Endothelial cell of umbilical vein (primary cell): Measurements from ENCODE around the gene RNGTT. TPM values are rescaled to one million over a fixed set of nuclear protein-coding genes. Genes with fewer than 3 reads are reported as not detected.

ENCODE experiments used
- BruUV-seq: library from RNA; stranded (reverse); fragments of 400-500 nt; replicated peaks from 2 replicates; lab custom pipeline; 2021; lab: Mats Ljungman, UMichigan
- CTCF ChIA-PET: fragments of 300-600, 350-600 bp; sonication (Branson Sonifier 250); formaldehyde crosslinking; loops from one replicate; lab custom pipeline; 2021; ENCODE audit warnings: antibody characterized with exemption, inconsistent platforms; lab: Charles Lee
- POLR2A ChIA-PET: fragments of 300-600, 350-600 bp; sonication (Branson Sonifier 250); formaldehyde crosslinking; loops from one replicate; lab custom pipeline; 2021; ENCODE audit warnings: antibody characterized with exemption, inconsistent platforms; lab: Charles Lee
- DNase-seq: peaks from one replicate; pipeline ENCODE4 v3.0.0-alpha.2; 2011; ENCODE audit warnings: low read depth, low spot score
- FAIRE-seq: peaks from 2 replicates; lab custom pipeline; 2011; peaks lifted over from hg19 to GRCh38; lab: Jason Lieb, UNC
- H2AFZ ChIP-seq: 2 replicates; pipeline ENCODE4 v1.6.0; 2012; ENCODE audit warnings: low read depth, low read length, control low read depth, inconsistent platforms
- H3K27ac ChIP-seq: 2 replicates; pipeline ENCODE4 v1.5.1; 2011; ENCODE audit warnings: low read depth, mild to moderate bottlenecking, control low read depth, low read length, moderate library complexity; ENCODE audit not compliant: insufficient read depth
- H3K27me3 ChIP-seq, 2 experiments: 2 replicates each; pipeline versions ENCODE4 v1.6.0 to v1.6.1; 2011; ENCODE audit warnings: low read length in 2 of 2, mixed read lengths in 1 of 2; ENCODE audit not compliant: control insufficient read depth in 2 of 2, insufficient read depth in 2 of 2
- H3K36me3 ChIP-seq, 2 experiments: 2 replicates in 1 of 2; 3 replicates in 1 of 2; pipeline ENCODE4 v1.5.1; 2011; ENCODE audit warnings: low read length in 2 of 2, mild to moderate bottlenecking in 1 of 2, moderate library complexity in 1 of 2; ENCODE audit not compliant: control insufficient read depth in 2 of 2, insufficient read depth in 2 of 2; ENCODE audit errors: extremely low read depth in 1 of 2
- H3K4me1 ChIP-seq: 3 replicates; pipeline ENCODE4 v1.5.1; 2011; ENCODE audit warnings: mild to moderate bottlenecking, low read length; ENCODE audit not compliant: control insufficient read depth, insufficient read depth; ENCODE audit errors: extremely low read depth
- H3K4me2 ChIP-seq: 2 replicates; pipeline ENCODE4 v1.6.1; 2011; ENCODE audit warnings: low read length, control low read depth, mixed read lengths; ENCODE audit not compliant: insufficient read depth
- H3K4me3 ChIP-seq, 3 experiments: fragments of 200-600 bp in 1 of 3; sonication (generic), shearing (Covaris generic) in 1 of 3; replicated peaks in 1 of 3; 2 replicates each; pipeline ENCODE4 v1.5.1; 2011 to 2016; ENCODE audit warnings: control low read depth in 3 of 3, low read length in 3 of 3, mild to moderate bottlenecking in 2 of 3, inconsistent platforms in 1 of 3, low read depth in 1 of 3, moderate library complexity in 1 of 3; ENCODE audit not compliant: insufficient read depth in 1 of 3
- H3K79me2 ChIP-seq: 2 replicates; pipeline ENCODE4 v1.6.0; 2012; ENCODE audit warnings: low read length, inconsistent platforms; ENCODE audit not compliant: control insufficient read depth, insufficient read depth
- H3K9ac ChIP-seq: replicated peaks from 2 replicates; pipeline ENCODE3; 2011; ENCODE audit warnings: low read length, control low read depth; ENCODE audit not compliant: insufficient read depth; ENCODE audit errors: extremely low read depth
- H3K9me1 ChIP-seq: replicated peaks from 3 replicates; pipeline ENCODE4 v1.6.0; 2011; ENCODE audit warnings: mild to moderate bottlenecking, low read length; ENCODE audit not compliant: control insufficient read depth, insufficient read depth; ENCODE audit errors: extremely low read depth
- H3K9me3 ChIP-seq: replicated peaks from 2 replicates; pipeline ENCODE4 v1.5.1; 2012; ENCODE audit warnings: low read length, inconsistent platforms; ENCODE audit not compliant: control insufficient read depth, insufficient read depth
- H4K20me1 ChIP-seq: replicated peaks from 2 replicates; pipeline ENCODE3; 2011; ENCODE audit warnings: mild to moderate bottlenecking, low read length; ENCODE audit not compliant: control insufficient read depth, insufficient read depth; ENCODE audit errors: extremely low read depth
- CTCF ChIP-seq, 2 donors: IDR thresholded peaks; 1 replicate in 1 of 2; 2 replicates in 1 of 2; pipeline ENCODE4 v1.5.1; 2011; ENCODE audit warnings: low read length in 2 of 2, mild to moderate bottlenecking in 2 of 2, moderate library complexity in 2 of 2, control low read depth in 1 of 2, inconsistent platforms in 1 of 2, low read depth in 1 of 2; ENCODE audit not compliant: insufficient read depth in 1 of 2; ENCODE audit errors: extremely low read depth in 1 of 2
- EZH2 ChIP-seq: IDR thresholded peaks from 2 replicates; pipeline ENCODE4 v1.6.1; 2012; ENCODE audit warnings: borderline replicate concordance, low read depth, mild to moderate bottlenecking, moderate library complexity, low read length, inconsistent platforms; ENCODE audit not compliant: severe bottlenecking
- FOS ChIP-seq: IDR thresholded peaks from 2 replicates; pipeline ENCODE4 v1.6.1; 2011; ENCODE audit warnings: mild to moderate bottlenecking, low read length, moderate library complexity, borderline replicate concordance; ENCODE audit not compliant: insufficient read depth
- GATA2 ChIP-seq: IDR thresholded peaks from 2 replicates; pipeline ENCODE4 v1.7.0; 2011; ENCODE audit warnings: low read depth, mild to moderate bottlenecking, moderate library complexity, mixed read lengths, low read length; ENCODE audit not compliant: insufficient read length, insufficient read depth
- JUN ChIP-seq: IDR thresholded peaks from 2 replicates; pipeline ENCODE4 v1.6.1; 2011; ENCODE audit warnings: borderline replicate concordance, low read depth; ENCODE audit not compliant: insufficient read length, insufficient read depth
- MAX ChIP-seq: IDR thresholded peaks from 2 replicates; pipeline ENCODE4 v1.6.1; 2011; ENCODE audit not compliant: insufficient read depth, insufficient read length
- MYC ChIP-seq: IDR thresholded peaks from one replicate; pipeline ENCODE4 v1.6.1; 2011; ENCODE audit warnings: mild to moderate bottlenecking, low read depth, low read length
- POLR2A ChIP-seq: IDR thresholded peaks from 2 replicates; pipeline ENCODE4 v1.6.1; 2012; ENCODE audit warnings: low read depth, mild to moderate bottlenecking, control low read depth, low read length
- POLR2AphosphoS5 ChIP-seq: IDR thresholded peaks from 2 replicates; pipeline ENCODE4 v1.6.1; 2012; ENCODE audit warnings: low read depth, mild to moderate bottlenecking, control low read depth, low read length, moderate library complexity; ENCODE audit not compliant: insufficient read depth
- dilution Hi-C: fragments of 300-500 bp; cut with MboI; formaldehyde crosslinking; loops from one replicate; pipeline ENCODE4 v1.15.0; 2019; ENCODE audit warnings: low sequenced_read_pairs; ENCODE audit not compliant: extremely low pct_ligation_motif_present
- intact Hi-C: fragments of 100-400 bp; cut with micrococcal nuclease; formaldehyde crosslinking; loops from one replicate; pipeline ENCODE4 v1.10.0; 2022
- polyA plus RNA-seq, 4 experiments: library from polyadenylated mRNA; depleted of rRNA in 3 of 4; stranded (reverse) in 3 of 4; unstranded in 1 of 4; fragments of >200 nt; gene quantifications; 2 replicates each; pipeline versions ENCODE4 v1.2.1 to v1.2.3, GENCODE V29; 2011 to 2012; ENCODE audit warnings: missing spikeins in 1 of 4
- total RNA-seq: library from RNA; stranded (reverse); gene quantifications from 2 replicates; pipeline ENCODE4 v1.2.3, GENCODE V29; 2021

The RNGTT gene
- total and polyA plus RNA-seq, 2 donors (not counting 3 experiments of a cell fraction or from before 2014, with no cell fraction given): 2.1 to 13.1 TPM

- intact Hi-C loops (no loop called here), dilution Hi-C loops (no loop called here)
- TF ChIP-seq JUN: no peak
- TF ChIP-seq CTCF (IDR thresholded peaks at IDR 0.05; ENCODE audit: extremely low read depth in 1 of 2, insufficient read depth in 1 of 2, low read depth in 1 of 2, low read length in 2 of 2): no peak
- no peak for TF ChIP-seq MYC
- no peak for TF ChIP-seq GATA2
- TF ChIP-seq FOS: no peak
- TF ChIP-seq EZH2: no peak
- TF ChIP-seq MAX: no peak
- TF ChIP-seq POLR2AphosphoS5: no peak
- TF ChIP-seq POLR2A: no peak
- H3K9me1 ChIP-seq: no peaks in the 10 kb centered on the region
- no peaks in the 10 kb centered on the region for H3K27me3 ChIP-seq
- no peak overlapping the region for H3K9ac ChIP-seq
- no peaks in the 10 kb centered on the region for H3K9me3 ChIP-seq
- no peaks in the 10 kb centered on the region for H3K36me3 ChIP-seq
- ChIA-PET POLR2A (no interaction called here), CTCF (no interaction called here)
- no peak overlapping the region for H2AFZ ChIP-seq
- DNase-seq (no peak), FAIRE-seq (no peak)
- no peak overlapping the region for H3K4me2 ChIP-seq
- H3K79me2 ChIP-seq: no peaks in the 10 kb centered on the region
- H3K4me1 ChIP-seq: no peaks in the 10 kb centered on the region
- H4K20me1 ChIP-seq: no peaks in the 10 kb centered on the region
- H3K4me3 ChIP-seq: no peak overlapping the region
- no TSS peak for BruUV-seq
- H3K27ac ChIP-seq: no peak overlapping the region
Observed at GRCh38 chr6:88623531-88623930, 339.9 kb downstream of the RNGTT start.
